SK-N-SH (cell line): ENCODE results near the gene GLOD4. TPM values are rescaled to one million over a fixed set of nuclear protein-coding genes. Genes with fewer than 3 reads are reported as not detected.

ENCODE experiments used
- CTCF ChIA-PET: fragments of 300-600, 350-600 bp; formaldehyde crosslinking; extraction: SDS; loops from one replicate; lab custom pipeline; 2021; lab: Yijun Ruan, JAX
- POLR2A ChIA-PET: fragments of 350-600 bp; sonication (Branson Sonifier 250); formaldehyde crosslinking; extraction: SDS; loops from one replicate; lab custom pipeline; 2020; ENCODE audit warnings: antibody characterized with exemption, inconsistent platforms; lab: Yijun Ruan, JAX
- DNase-seq: peaks from one replicate; pipeline ENCODE4 v3.0.0; 2012
- H2AFZ ChIP-seq: fragments of 200-600 bp; sonication (generic); 2 replicates; pipeline ENCODE4 v1.8.1; 2016; ENCODE audit warnings: antibody characterized with exemption, mild to moderate bottlenecking, low read depth
- H3F3A ChIP-seq: fragments of 200-600 bp; sonication (generic); replicated peaks from 2 replicates; pipeline ENCODE3; 2016; ENCODE audit warnings: antibody characterized with exemption, mild to moderate bottlenecking; ENCODE audit not compliant: insufficient read depth
- H3K27ac ChIP-seq, 2 experiments: fragments of 200-500 bp in 1 of 2; fragments of 200-600 bp in 1 of 2; sonication (Bioruptor generic) in 1 of 2; sonication (generic), shearing (Covaris generic) in 1 of 2; 2 replicates each; pipeline versions ENCODE4 v1.5.1 to v1.6.1; 2014 to 2016; ENCODE audit warnings: low read depth in 2 of 2, inconsistent platforms in 1 of 2, low read length in 1 of 2, mild to moderate bottlenecking in 1 of 2, mixed read lengths in 1 of 2
- H3K27me3 ChIP-seq: fragments of 200-600 bp; sonication (generic), shearing (Covaris generic); 2 replicates; pipeline ENCODE4 v1.6.1; 2016; ENCODE audit warnings: mixed run types; ENCODE audit not compliant: insufficient read depth
- H3K36me3 ChIP-seq, 2 experiments: fragments of 200-500 bp in 1 of 2; fragments of 200-600 bp in 1 of 2; sonication (Bioruptor generic) in 1 of 2; sonication (generic) in 1 of 2; replicated peaks in 1 of 2; 2 replicates each; pipeline versions ENCODE3 to v1.5.1; 2014 to 2016; ENCODE audit warnings: low read length in 1 of 2, mild to moderate bottlenecking in 1 of 2; ENCODE audit not compliant: insufficient read depth in 2 of 2, control insufficient read depth in 1 of 2
- H3K4me1 ChIP-seq, 2 experiments: fragments of 200-500 bp in 1 of 2; fragments of 200-600 bp in 1 of 2; sonication (Bioruptor generic) in 1 of 2; sonication (generic), shearing (Covaris generic) in 1 of 2; 2 replicates each; pipeline versions ENCODE4 v1.5.1 to v1.6.1; 2014 to 2016; ENCODE audit warnings: low read depth in 1 of 2, low read length in 1 of 2, mixed run types in 1 of 2; ENCODE audit not compliant: insufficient read depth in 2 of 2, control insufficient read depth in 1 of 2
- H3K4me2 ChIP-seq: fragments of 200-600 bp; sonication (generic), shearing (Covaris generic); 2 replicates; pipeline ENCODE4 v1.6.1; 2017; ENCODE audit warnings: mixed run types
- H3K4me3 ChIP-seq, 2 experiments: fragments of 200-500 bp in 1 of 2; fragments of 200-600 bp in 1 of 2; sonication (Bioruptor generic) in 1 of 2; sonication (generic), shearing (Covaris generic) in 1 of 2; 2 replicates each; pipeline versions ENCODE4 v1.5.1 to v1.8.1; 2014 to 2016; ENCODE audit warnings: low read depth in 2 of 2, inconsistent platforms in 1 of 2, low read length in 1 of 2, mild to moderate bottlenecking in 1 of 2, mixed read lengths in 1 of 2, moderate library complexity in 1 of 2
- H3K79me2 ChIP-seq: fragments of 200-600 bp; sonication (generic); 2 replicates; pipeline ENCODE4 v1.8.1; 2017; ENCODE audit warnings: mild to moderate bottlenecking; ENCODE audit not compliant: insufficient read depth
- H3K9ac ChIP-seq: fragments of 200-600 bp; sonication (generic); 2 replicates; pipeline ENCODE4 v1.6.1; 2017; ENCODE audit warnings: mixed run types
- H3K9me2 ChIP-seq: fragments of 200-600 bp; sonication (generic); 2 replicates; pipeline ENCODE4 v1.6.1; 2017; ENCODE audit warnings: mixed run types
- H3K9me3 ChIP-seq: fragments of 200-600 bp; sonication (generic); 2 replicates; pipeline ENCODE4 v1.6.1; 2017; ENCODE audit warnings: mixed run types, mild to moderate bottlenecking, moderate library complexity
- H4K20me1 ChIP-seq: fragments of 200-600 bp; sonication (generic); 2 replicates; pipeline ENCODE4 v1.6.1; 2017; ENCODE audit warnings: mild to moderate bottlenecking, mixed run types; ENCODE audit not compliant: insufficient read depth
- CHD2 ChIP-seq: fragments of 150-350 bp; IDR thresholded peaks from 2 replicates; pipeline ENCODE4 v1.6.1; 2018; ENCODE audit warnings: low read length; ENCODE audit not compliant: partially characterized antibody
- ELF1 ChIP-seq: IDR thresholded peaks from 2 replicates; pipeline ENCODE4 v1.4.0; 2012
- FOSL2 ChIP-seq: IDR thresholded peaks from 2 replicates; pipeline ENCODE4 v1.4.0; 2012; ENCODE audit warnings: low read depth, mild to moderate bottlenecking, moderate library complexity, borderline replicate concordance
- GABPA ChIP-seq: IDR thresholded peaks from 2 replicates; pipeline ENCODE4 v1.4.0; 2012; ENCODE audit warnings: low read depth, mild to moderate bottlenecking
- JUND ChIP-seq: IDR thresholded peaks from 2 replicates; pipeline ENCODE4 v1.4.0; 2012
- MAX ChIP-seq: IDR thresholded peaks from 2 replicates; pipeline ENCODE4 v1.4.0; 2012; ENCODE audit warnings: low read depth
- MEF2A ChIP-seq: IDR thresholded peaks from 2 replicates; pipeline ENCODE4 v1.4.0; 2012; ENCODE audit warnings: low read depth, borderline replicate concordance
- MXI1 ChIP-seq: IDR thresholded peaks from 2 replicates; pipeline ENCODE4 v1.6.1; 2012; ENCODE audit warnings: mild to moderate bottlenecking, low read depth, low read length, improper control_type of control experiment
- NFIC ChIP-seq: IDR thresholded peaks from 2 replicates; pipeline ENCODE4 v1.4.0; 2012; ENCODE audit warnings: borderline replicate concordance
- NRF1 ChIP-seq: IDR thresholded peaks from 2 replicates; pipeline ENCODE4 v1.6.1; 2012; ENCODE audit warnings: low read depth, mild to moderate bottlenecking, low read length
- RAD21 ChIP-seq: IDR thresholded peaks from 2 replicates; pipeline ENCODE4 v1.6.1; 2012; ENCODE audit warnings: mild to moderate bottlenecking, low read length
- RXRA ChIP-seq: IDR thresholded peaks from 2 replicates; pipeline ENCODE4 v1.4.0; 2012; ENCODE audit warnings: low read depth, mild to moderate bottlenecking, borderline replicate concordance
- SIN3A ChIP-seq: IDR thresholded peaks from 2 replicates; pipeline ENCODE4 v1.6.1; 2012; ENCODE audit warnings: low read depth, mild to moderate bottlenecking, low read length, moderate library complexity, borderline replicate concordance
- SMC3 ChIP-seq: IDR thresholded peaks from 2 replicates; pipeline ENCODE4 v1.6.1; 2012; ENCODE audit warnings: low read depth, low read length, improper control_type of control experiment
- TAF1 ChIP-seq: IDR thresholded peaks from 2 replicates; pipeline ENCODE4 v1.6.1; 2012; ENCODE audit warnings: low read depth, mild to moderate bottlenecking, low read length, moderate library complexity, borderline replicate concordance
- TEAD4 ChIP-seq: IDR thresholded peaks from 2 replicates; pipeline ENCODE4 v1.4.0; 2012; ENCODE audit warnings: mild to moderate bottlenecking, borderline replicate concordance; ENCODE audit not compliant: insufficient read depth
- YY1 ChIP-seq: IDR thresholded peaks from 2 replicates; pipeline ENCODE4 v1.4.0; 2012; ENCODE audit warnings: low read depth, mild to moderate bottlenecking
- WGBS: methylation state at CpG from one replicate; pipeline ENCODE4 v1.1.6; 2017; ENCODE audit warnings: low lambda C conversion rate; 5-methylcytosine and 5-hydroxymethylcytosine counted together
- polyA plus RNA-seq, 3 experiments: library from polyadenylated mRNA; depleted of rRNA; stranded (reverse); fragments of >200 nt; gene quantifications; 2 replicates each; pipeline ENCODE4 v1.2.3, GENCODE V29; 2012
- TF ChIP-seq, protein P1 (sequence below): IDR thresholded peaks from 2 replicates; pipeline ENCODE4 v1.4.0; 2012; ENCODE audit warnings: low read depth, borderline replicate concordance
- TF ChIP-seq, protein P2 (sequence below): IDR thresholded peaks from 2 replicates; pipeline ENCODE4 v1.6.1; 2012; ENCODE audit warnings: mild to moderate bottlenecking, low read depth, low read length, moderate library complexity

Gene GLOD4
- polyA plus RNA-seq, 1 of the 3 experiments (the other 2 are of a cell fraction), result 34.3 TPM

GRCh38 chr17:725084-725483 lies 57.0 kb downstream of the GLOD4 start (continued):
- TF ChIP-seq, protein P1, sequence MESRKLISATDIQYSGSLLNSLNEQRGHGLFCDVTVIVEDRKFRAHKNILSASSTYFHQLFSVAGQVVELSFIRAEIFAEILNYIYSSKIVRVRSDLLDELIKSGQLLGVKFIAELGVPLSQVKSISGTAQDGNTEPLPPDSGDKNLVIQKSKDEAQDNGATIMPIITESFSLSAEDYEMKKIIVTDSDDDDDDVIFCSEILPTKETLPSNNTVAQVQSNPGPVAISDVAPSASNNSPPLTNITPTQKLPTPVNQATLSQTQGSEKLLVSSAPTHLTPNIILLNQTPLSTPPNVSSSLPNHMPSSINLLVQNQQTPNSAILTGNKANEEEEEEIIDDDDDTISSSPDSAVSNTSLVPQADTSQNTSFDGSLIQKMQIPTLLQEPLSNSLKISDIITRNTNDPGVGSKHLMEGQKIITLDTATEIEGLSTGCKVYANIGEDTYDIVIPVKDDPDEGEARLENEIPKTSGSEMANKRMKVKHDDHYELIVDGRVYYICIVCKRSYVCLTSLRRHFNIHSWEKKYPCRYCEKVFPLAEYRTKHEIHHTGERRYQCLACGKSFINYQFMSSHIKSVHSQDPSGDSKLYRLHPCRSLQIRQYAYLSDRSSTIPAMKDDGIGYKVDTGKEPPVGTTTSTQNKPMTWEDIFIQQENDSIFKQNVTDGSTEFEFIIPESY, result no peak

DNA sequence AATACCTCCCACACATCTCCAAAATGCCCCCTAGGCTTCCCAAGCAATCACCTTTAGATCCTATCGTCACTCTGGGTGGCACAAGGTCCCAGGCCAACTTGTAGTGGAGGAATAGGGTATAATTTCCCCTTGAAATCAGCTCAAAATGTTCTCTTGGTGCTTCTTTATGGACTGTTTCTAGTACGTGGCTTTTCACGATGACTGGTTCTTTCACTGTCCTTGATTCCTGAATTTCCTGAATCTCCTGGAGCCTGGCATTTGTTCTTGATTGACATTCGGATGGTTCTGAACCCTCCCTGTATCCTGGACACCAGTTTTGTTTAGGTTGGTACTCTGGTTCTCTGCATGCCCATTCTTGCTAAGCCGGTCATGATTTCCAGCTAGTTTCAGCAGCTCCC lies 60.5 kb downstream of the GLOD4 start:
- H3K9me3 ChIP-seq, result no peaks in the 10 kb centered on the region
- H4K20me1 ChIP-seq, result no peaks in the 10 kb centered on the region
- DNase-seq, result no peak
- ChIA-PET CTCF (interaction anchor here (0.8 to 1.5 kb wide), 2 partner anchors 275 to 309 kb away, joined by 3 to 7 read pairs; partner anchors contain the start of gene TIMM22), POLR2A (no interaction called here)
- H3K9ac ChIP-seq, result no peak overlapping the region
- no peak overlapping the region for H3K4me3 ChIP-seq
- H3K9me2 ChIP-seq, result no peaks in the 10 kb centered on the region
- TF ChIP-seq TAF1, result no peak
- TF ChIP-seq YY1, result no peak
- TF ChIP-seq MEF2A, result no peak
- TF ChIP-seq MXI1, result no peak
- TF ChIP-seq NRF1, result no peak
- no peak for TF ChIP-seq SMC3
- no peak for TF ChIP-seq RAD21
- TF ChIP-seq SIN3A, result no peak
- no peak for TF ChIP-seq RXRA
- TF ChIP-seq, protein P1, result no peak
- TF ChIP-seq GABPA, result no peak
- no peak for TF ChIP-seq MAX
- no peak for TF ChIP-seq NFIC
- TF ChIP-seq JUND, result no peak
- no peak for TF ChIP-seq CHD2
- TF ChIP-seq FOSL2, result no peak
- no peak for TF ChIP-seq TEAD4
- TF ChIP-seq, protein P2, sequence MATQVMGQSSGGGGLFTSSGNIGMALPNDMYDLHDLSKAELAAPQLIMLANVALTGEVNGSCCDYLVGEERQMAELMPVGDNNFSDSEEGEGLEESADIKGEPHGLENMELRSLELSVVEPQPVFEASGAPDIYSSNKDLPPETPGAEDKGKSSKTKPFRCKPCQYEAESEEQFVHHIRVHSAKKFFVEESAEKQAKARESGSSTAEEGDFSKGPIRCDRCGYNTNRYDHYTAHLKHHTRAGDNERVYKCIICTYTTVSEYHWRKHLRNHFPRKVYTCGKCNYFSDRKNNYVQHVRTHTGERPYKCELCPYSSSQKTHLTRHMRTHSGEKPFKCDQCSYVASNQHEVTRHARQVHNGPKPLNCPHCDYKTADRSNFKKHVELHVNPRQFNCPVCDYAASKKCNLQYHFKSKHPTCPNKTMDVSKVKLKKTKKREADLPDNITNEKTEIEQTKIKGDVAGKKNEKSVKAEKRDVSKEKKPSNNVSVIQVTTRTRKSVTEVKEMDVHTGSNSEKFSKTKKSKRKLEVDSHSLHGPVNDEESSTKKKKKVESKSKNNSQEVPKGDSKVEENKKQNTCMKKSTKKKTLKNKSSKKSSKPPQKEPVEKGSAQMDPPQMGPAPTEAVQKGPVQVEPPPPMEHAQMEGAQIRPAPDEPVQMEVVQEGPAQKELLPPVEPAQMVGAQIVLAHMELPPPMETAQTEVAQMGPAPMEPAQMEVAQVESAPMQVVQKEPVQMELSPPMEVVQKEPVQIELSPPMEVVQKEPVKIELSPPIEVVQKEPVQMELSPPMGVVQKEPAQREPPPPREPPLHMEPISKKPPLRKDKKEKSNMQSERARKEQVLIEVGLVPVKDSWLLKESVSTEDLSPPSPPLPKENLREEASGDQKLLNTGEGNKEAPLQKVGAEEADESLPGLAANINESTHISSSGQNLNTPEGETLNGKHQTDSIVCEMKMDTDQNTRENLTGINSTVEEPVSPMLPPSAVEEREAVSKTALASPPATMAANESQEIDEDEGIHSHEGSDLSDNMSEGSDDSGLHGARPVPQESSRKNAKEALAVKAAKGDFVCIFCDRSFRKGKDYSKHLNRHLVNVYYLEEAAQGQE, result no peak
- TF ChIP-seq ELF1, result no peak
- H3K4me2 ChIP-seq, result no peak overlapping the region
- H3K4me1 ChIP-seq, result no peaks in the 10 kb centered on the region
- no peak overlapping the region for H3K27ac ChIP-seq
- H2AFZ ChIP-seq, result no peak overlapping the region
- WGBS, result 87% methylated on average over 5 of the region's 5 CpGs
- H3K27me3 ChIP-seq, result no peaks in the 10 kb centered on the region
- H3F3A ChIP-seq, result peaks cover 10% of the 10 kb centered on the region
- no peaks in the 10 kb centered on the region for H3K36me3 ChIP-seq
- no peaks in the 10 kb centered on the region for H3K79me2 ChIP-seq
